GM12801 (cell line): ENCODE data around the gene GPR45.

Source experiments
- CTCF ChIP-seq: IDR thresholded peaks from one replicate; pipeline ENCODE4 v1.5.1; 2011; ENCODE audit warnings: control low read depth; ENCODE audit not compliant: insufficient read length; ENCODE audit errors: extremely low read depth

Gene GPR45

GRCh38 chr2:105235388-105236059 is 6.0 kb upstream of the GPR45 start:
- TF ChIP-seq CTCF = no peak

GRCh38 chr2:105236060-105236424 is 5.5 kb upstream of the GPR45 start:
- no peak for TF ChIP-seq CTCF

- TF ChIP-seq CTCF = no peak
Measured at GRCh38 chr2:105237045-105237765, 4.3 kb upstream of the GPR45 start.

- TF ChIP-seq CTCF = no peak
Measured at GRCh38 chr2:105238664-105239240, 2.8 kb upstream of the GPR45 start.

GRCh38 chr2:105239924-105240323 is 1.6 kb upstream of the GPR45 start:
- no peak for TF ChIP-seq CTCF

- no peak for TF ChIP-seq CTCF
Measured at GRCh38 chr2:105242286-105242993, 897 bp downstream of the GPR45 start.

GRCh38 chr2:105243961-105244360 is 2.4 kb downstream of the GPR45 start:
- TF ChIP-seq CTCF = no peak
